CD4-positive, alpha-beta T cell (primary cell): ENCODE measurements around the gene SET. TPM values are rescaled to one million over a fixed set of nuclear protein-coding genes. Genes with fewer than 3 reads are reported as not detected.
"Not testable (repeated sequence)": the region's sequence is repeated elsewhere in the genome, so short reads cannot be mapped to it uniquely, and the experiment has no call there.

Experiments
- ATAC-seq: fragments of 200-7000 bp; cut with Tn5 transposase; one replicate; pipeline ENCODE4 v1.10.0; 2022; ENCODE audit warnings: mild to moderate bottlenecking; ENCODE audit not compliant: poor library complexity
- CTCF ChIA-PET: fragments of 350-600 bp; sonication (Branson Sonifier 250); formaldehyde crosslinking; loops from one replicate; lab custom pipeline; 2021; ENCODE audit warnings: antibody characterized with exemption, inconsistent platforms; lab: Charles Lee
- POLR2A ChIA-PET: fragments of 350-600 bp; sonication (Branson Sonifier 250); formaldehyde crosslinking; loops from one replicate; lab custom pipeline; 2021; ENCODE audit warnings: antibody characterized with exemption, inconsistent platforms; lab: Charles Lee
- DNase-seq, 14 experiments: peaks; one replicate each; pipeline ENCODE4 v3.0.0-alpha.2; 2013 to 2020; ENCODE audit warnings: mixed read lengths in 2 of 14
- H3K27ac ChIP-seq, 2 donors: one replicate each; pipeline versions ENCODE4 v1.5.1 to v1.7.0; 2013; ENCODE audit warnings: low read length in 2 of 2, low read depth in 1 of 2, mild to moderate bottlenecking in 1 of 2
- H3K27me3 ChIP-seq, 2 experiments: 1 replicate in 1 of 2; 2 replicates in 1 of 2; pipeline versions ENCODE4 v1.6.1 to v1.7.0; 2013; ENCODE audit warnings: low read length in 2 of 2, control low read depth in 1 of 2, mild to moderate bottlenecking in 1 of 2, moderate library complexity in 1 of 2; ENCODE audit not compliant: insufficient read depth in 2 of 2, control insufficient read depth in 1 of 2
- H3K36me3 ChIP-seq: one replicate; pipeline ENCODE4 v1.6.1; 2013; ENCODE audit warnings: low read length, control low read depth; ENCODE audit not compliant: insufficient read depth
- H3K4me1 ChIP-seq: one replicate; pipeline ENCODE4 v1.6.1; 2013; ENCODE audit warnings: low read length, control low read depth; ENCODE audit not compliant: insufficient read depth
- H3K4me3 ChIP-seq: one replicate; pipeline ENCODE4 v1.5.1; 2013; ENCODE audit warnings: mild to moderate bottlenecking, low read length, moderate library complexity
- H3K9me3 ChIP-seq, 2 experiments: 1 replicate in 1 of 2; 2 replicates in 1 of 2; pipeline versions ENCODE4 v1.6.1 to v1.7.0; 2013; ENCODE audit warnings: low read length in 2 of 2, mild to moderate bottlenecking in 2 of 2, control low read depth in 1 of 2, moderate library complexity in 1 of 2; ENCODE audit not compliant: control insufficient read depth in 1 of 2, insufficient read depth in 1 of 2
- H3K27ac Mint-ChIP-seq: one replicate; pipeline ENCODE4 v1.8.0; 2020; ENCODE audit warnings: mixed read lengths
- H3K27me3 Mint-ChIP-seq: one replicate; pipeline ENCODE4 v1.8.0; 2021; ENCODE audit warnings: mixed read lengths
- H3K36me3 Mint-ChIP-seq: one replicate; pipeline ENCODE4 v1.8.0; 2021; ENCODE audit warnings: low read depth, mixed read lengths
- H3K4me1 Mint-ChIP-seq: one replicate; pipeline ENCODE4 v1.8.0; 2021; ENCODE audit warnings: low read depth, mixed read lengths
- H3K4me3 Mint-ChIP-seq: one replicate; pipeline ENCODE4 v1.8.0; 2020; ENCODE audit warnings: mild to moderate bottlenecking, mixed read lengths
- H3K9me3 Mint-ChIP-seq: one replicate; pipeline ENCODE4 v1.8.0; 2020; ENCODE audit warnings: mixed read lengths
- CTCF ChIP-seq: fragments of 200-600 bp; IDR thresholded peaks from one replicate; pipeline ENCODE4 v1.8.0; 2022; ENCODE audit warnings: antibody characterized with exemption, mild to moderate bottlenecking
- intact Hi-C, 2 experiments: fragments of 100-400 bp; cut with DNase I in 1 of 2; cut with micrococcal nuclease in 1 of 2; formaldehyde crosslinking; loops; one replicate each; pipeline versions ENCODE4 v1.15.1 to v1.9.0; 2023 to 2025; cut with DNase I, micrococcal nuclease
- total RNA-seq, 174 experiments: library from RNA in 2 of 174; stranded (reverse) in 2 of 174; gene quantifications; one replicate each; pipeline ENCODE4 v1.2.3 and lab custom pipeline; 2021 to 2026

SET gene
- total RNA-seq, 2 experiments from 2014 or later: 228 to 241 TPM

- Mint-ChIP-seq H3K36me3 (peaks cover 49% of the 10 kb centered on the region), H3K27ac (peak overlapping the region; percentile 94), H3K4me1 (peaks cover 46% of the 10 kb centered on the region), H3K9me3 (no peaks in the 10 kb centered on the region), H3K27me3 (no peaks in the 10 kb centered on the region), H3K4me3 (peak overlapping the region; percentile 100)
- H3K27me3 ChIP-seq: no peaks in the 10 kb centered on the region
- intact Hi-C loops: loop anchor here (1.0 to 5.0 kb wide), 6 partner anchors 32 to 367 kb away; partner anchors contain the start of genes DYNC2I2 (in 2 of the 2), ZDHHC12 (in 2 of the 2), COQ4 (in 1 of the 2) and TRUB2 (in 1 of the 2)
- H3K36me3 ChIP-seq: peaks cover 38% of the 10 kb centered on the region
- H3K4me1 ChIP-seq: peaks cover 44% of the 10 kb centered on the region
- DNase-seq (peak in 13 of 14 experiments; percentile 38 to 86 (median 57)), ATAC-seq (peak; percentile 19)
- ChIA-PET CTCF (interaction anchor here (1.1 kb wide), 1 partner anchor 12 kb away, joined by 4 read pairs; the partner anchor contains the start of gene PKN3), POLR2A (interaction anchor here (0.6 to 3.9 kb wide), 14 partner anchors 10 to 319 kb away, joined by 3 to 33 read pairs (median 6); partner anchors contain the start of genes ENDOG, GLE1, PKN3 and URM1)
- TF ChIP-seq CTCF: no peak
- no peaks in the 10 kb centered on the region for H3K9me3 ChIP-seq
- H3K27ac ChIP-seq: peak overlapping the region; percentile 48 to 72
- peak overlapping the region; percentile 89 for H3K4me3 ChIP-seq
Measured at GRCh38 chr9:128689820-128690683, 1.0 kb downstream of the SET start.

- Mint-ChIP-seq H3K4me3 (peak overlapping the region; percentile 100), H3K9me3 (no peaks in the 10 kb centered on the region), H3K27me3 (no peaks in the 10 kb centered on the region), H3K27ac (peak overlapping the region; percentile 94), H3K4me1 (peaks cover 40% of the 10 kb centered on the region), H3K36me3 (peaks cover 55% of the 10 kb centered on the region)
- Histone ChIP-seq H3K27ac (peak overlapping the region; percentile 48 to 72), H3K36me3 (peaks cover 41% of the 10 kb centered on the region), H3K4me3 (peak overlapping the region; percentile 89), H3K4me1 (peaks cover 38% of the 10 kb centered on the region), H3K27me3 (no peaks in the 10 kb centered on the region), H3K9me3 (no peaks in the 10 kb centered on the region)
- TF ChIP-seq CTCF: no peak
- DNase-seq (no peak), ATAC-seq (no peak)
- ChIA-PET CTCF (interaction anchor here (2.2 kb wide), 1 partner anchor 11 kb away, joined by 5 read pairs; the partner anchor contains the start of gene PKN3), POLR2A (interaction anchor here (0.7 to 3.9 kb wide), 6 partner anchors 11 to 186 kb away, joined by 3 to 33 read pairs (median 11); partner anchors contain the start of genes GLE1, PKN3, ZDHHC12 and ZER1)
- intact Hi-C loops: loop anchor here (1.0 to 2.0 kb wide), 2 partner anchors 34 to 81 kb away; partner anchors contain the start of genes ZDHHC12 (in 1 of the 2) and ZER1 (in 1 of the 2)
Measured at GRCh38 chr9:128690684-128691034, 1.6 kb downstream of the SET start.

- DNase-seq, ATAC-seq, H3K4me3 ChIP-seq, H3K4me3 Mint-ChIP-seq, H3K9me3 Mint-ChIP-seq, H3K27ac ChIP-seq, H3K27me3 ChIP-seq, H3K9me3 ChIP-seq, intact Hi-C loops, H3K4me1 ChIP-seq, H3K27ac Mint-ChIP-seq, H3K27me3 Mint-ChIP-seq: not testable (repeated sequence)
- ChIA-PET CTCF (interaction anchor here (1.0 to 1.5 kb wide), 2 partner anchors 8 to 46 kb away, joined by 3 to 6 read pairs; partner anchors contain the start of gene PKN3), POLR2A (interaction anchor here (0.5 to 1.3 kb wide), 5 partner anchors 8 to 801 kb away, joined by 3 to 4 read pairs (median 3); partner anchors contain the start of genes PKN3, SPOUT1, ZDHHC12 and ZER1)
- H3K4me1 Mint-ChIP-seq: peaks cover 23% of the 10 kb centered on the region
- H3K36me3 ChIP-seq: peaks cover 53% of the 10 kb centered on the region
- H3K36me3 Mint-ChIP-seq: peaks cover 65% of the 10 kb centered on the region
Measured at GRCh38 chr9:128693738-128694137, 4.7 kb downstream of the SET start.
